Stimulated activated effector memory CD8-positive, alpha-beta T cell treated with anti-CD3 and anti-CD28 coated beads, Interleukin-12 subunit alpha, Interleukin-12 subunit beta, amount 100 ng/mL, for 72 hours (primary cell): ENCODE data around the gene EEF2K.
"Not testable (repeated sequence)": the region's sequence is repeated elsewhere in the genome, so short reads cannot be mapped to it uniquely, and the experiment has no call there.

Experiments used
- ATAC-seq: fragments of 150-1000 bp; cut with Tn5 transposase; 2 replicates; pipeline ENCODE4 v1.10.0; 2021
- DNase-seq, 2 donors: peaks; one replicate each; pipeline ENCODE4 v3.0.0; 2021 to 2022; ENCODE audit warnings: low spot score in 2 of 2
- H3K27ac Mint-ChIP-seq: one replicate; pipeline ENCODE4 v1.8.0; 2022; ENCODE audit warnings: mild to moderate bottlenecking, mixed read lengths
- H3K36me3 Mint-ChIP-seq: one replicate; pipeline ENCODE4 v1.8.0; 2022; ENCODE audit warnings: mild to moderate bottlenecking, mixed read lengths
- H3K4me1 Mint-ChIP-seq: one replicate; pipeline ENCODE4 v1.8.0; 2022; ENCODE audit warnings: mixed read lengths
- H3K4me3 Mint-ChIP-seq: one replicate; pipeline ENCODE4 v1.8.0; 2022; ENCODE audit warnings: mild to moderate bottlenecking, mixed read lengths
- H3K9me3 Mint-ChIP-seq: one replicate; pipeline ENCODE4 v1.8.0; 2022; ENCODE audit warnings: mixed read lengths

EEF2K gene

GRCh38 chr16:22300427-22301071, 94.5 kb downstream of the EEF2K start:
- H3K4me1 Mint-ChIP-seq = peaks cover 75% of the 10 kb centered on the region
- H3K9me3 Mint-ChIP-seq = no peaks in the 10 kb centered on the region

GRCh38 chr16:22301423-22301822, 95.3 kb downstream of the EEF2K start:
- peaks cover 71% of the 10 kb centered on the region for H3K4me1 Mint-ChIP-seq
- not testable (repeated sequence) for ATAC-seq

More at GRCh38 chr16:22300427-22301071, 94.5 kb downstream of the EEF2K start:
- H3K36me3 Mint-ChIP-seq = peaks cover 96% of the 10 kb centered on the region
- no peak overlapping the region for H3K4me3 Mint-ChIP-seq
- H3K27ac Mint-ChIP-seq = peak overlapping the region; percentile 41
- ATAC-seq (no peak), DNase-seq (peak in 1 of 2 donors; percentile 59)

GRCh38 chr16:22302776-22303363, 96.8 kb downstream of the EEF2K start:
- Mint-ChIP-seq H3K36me3 (peaks cover 99% of the 10 kb centered on the region), H3K27ac (peak overlapping the region; percentile 54), H3K9me3 (no peaks in the 10 kb centered on the region), H3K4me3 (no peak overlapping the region), H3K4me1 (peaks cover 61% of the 10 kb centered on the region)
- ATAC-seq = no peak
- no peak for DNase-seq

More at GRCh38 chr16:22301423-22301822, 95.3 kb downstream of the EEF2K start:
- not testable (repeated sequence) for H3K4me3 Mint-ChIP-seq, DNase-seq, H3K9me3 Mint-ChIP-seq
- Mint-ChIP-seq H3K27ac (peak overlapping the region; percentile 41), H3K36me3 (peaks cover 99% of the 10 kb centered on the region)

- Mint-ChIP-seq H3K27ac (peak overlapping the region; percentile 85), H3K4me1 (peaks cover 46% of the 10 kb centered on the region), H3K36me3 (peaks cover 99% of the 10 kb centered on the region), H3K9me3 (no peaks in the 10 kb centered on the region), H3K4me3 (no peak overlapping the region)
- ATAC-seq (no peak), DNase-seq (no peak)
Measured at GRCh38 chr16:22304411-22304810, 98.3 kb downstream of the EEF2K start.

- no peak overlapping the region for H3K4me3 Mint-ChIP-seq
- peaks cover 100% of the 10 kb centered on the region for H3K36me3 Mint-ChIP-seq
Measured at GRCh38 chr16:22306788-22307187, 100.7 kb downstream of the EEF2K start.

GRCh38 chr16:22307838-22308237, 101.8 kb downstream of the EEF2K start:
- Mint-ChIP-seq H3K27ac (peak overlapping the region; percentile 30), H3K36me3 (peaks cover 100% of the 10 kb centered on the region), H3K9me3 (no peaks in the 10 kb centered on the region), H3K4me1 (peaks cover 18% of the 10 kb centered on the region), H3K4me3 (no peak overlapping the region)
- no peak for DNase-seq
- no peak for ATAC-seq

More at GRCh38 chr16:22306788-22307187, 100.7 kb downstream of the EEF2K start:
- H3K4me1 Mint-ChIP-seq = peaks cover 27% of the 10 kb centered on the region
- DNase-seq (no peak), ATAC-seq (no peak)
- H3K27ac Mint-ChIP-seq = peak overlapping the region; percentile 30
- no peaks in the 10 kb centered on the region for H3K9me3 Mint-ChIP-seq

- Mint-ChIP-seq H3K4me3 (no peak overlapping the region), H3K4me1 (peaks cover 15% of the 10 kb centered on the region), H3K36me3 (peaks cover 100% of the 10 kb centered on the region), H3K9me3 (no peaks in the 10 kb centered on the region), H3K27ac (no peak overlapping the region)
- ATAC-seq (no peak), DNase-seq (no peak)
Measured at GRCh38 chr16:22308824-22309520, 102.9 kb downstream of the EEF2K start.

- no peak for ATAC-seq
- Mint-ChIP-seq H3K27ac (peak overlapping the region; percentile 76), H3K36me3 (peaks cover 100% of the 10 kb centered on the region)
Measured at GRCh38 chr16:22311520-22311919, 105.4 kb downstream of the EEF2K start.

GRCh38 chr16:22312897-22313781, 107.1 kb downstream of the EEF2K start:
- peaks cover 4% of the 10 kb centered on the region for H3K4me1 Mint-ChIP-seq
- peak overlapping the region; percentile 76 for H3K27ac Mint-ChIP-seq
- H3K4me3 Mint-ChIP-seq = no peak overlapping the region
- peaks cover 100% of the 10 kb centered on the region for H3K36me3 Mint-ChIP-seq
- DNase-seq (no peak), ATAC-seq (no peak)
- no peaks in the 10 kb centered on the region for H3K9me3 Mint-ChIP-seq

More at GRCh38 chr16:22311520-22311919, 105.4 kb downstream of the EEF2K start:
- Mint-ChIP-seq H3K9me3 (no peaks in the 10 kb centered on the region), H3K4me1 (peaks cover 4% of the 10 kb centered on the region), H3K4me3 (no peak overlapping the region)
- no peak for DNase-seq

- no peaks in the 10 kb centered on the region for H3K9me3 Mint-ChIP-seq
- no peak overlapping the region for H3K4me3 Mint-ChIP-seq
- H3K4me1 Mint-ChIP-seq = peaks cover 4% of the 10 kb centered on the region
- DNase-seq = no peak
- peaks cover 100% of the 10 kb centered on the region for H3K36me3 Mint-ChIP-seq
- peak overlapping the region; percentile 74 for H3K27ac Mint-ChIP-seq
- no peak for ATAC-seq
Measured at GRCh38 chr16:22313876-22314470, 107.9 kb downstream of the EEF2K start.

GRCh38 chr16:22314661-22315626, 108.9 kb downstream of the EEF2K start:
- Mint-ChIP-seq H3K4me1 (peaks cover 4% of the 10 kb centered on the region), H3K36me3 (peaks cover 100% of the 10 kb centered on the region), H3K4me3 (no peak overlapping the region), H3K9me3 (no peaks in the 10 kb centered on the region), H3K27ac (peak overlapping the region; percentile 74)
- ATAC-seq = no peak
- DNase-seq = no peak

- H3K9me3 Mint-ChIP-seq = no peaks in the 10 kb centered on the region
- peaks cover 10% of the 10 kb centered on the region for H3K4me1 Mint-ChIP-seq
- H3K36me3 Mint-ChIP-seq = peaks cover 100% of the 10 kb centered on the region
- no peak overlapping the region for H3K4me3 Mint-ChIP-seq
- no peak for ATAC-seq
- no peak for DNase-seq
- H3K27ac Mint-ChIP-seq = peak overlapping the region; percentile 43
Measured at GRCh38 chr16:22315979-22316378, 109.9 kb downstream of the EEF2K start.

- H3K36me3 Mint-ChIP-seq = peaks cover 100% of the 10 kb centered on the region
- peak overlapping the region; percentile 43 for H3K27ac Mint-ChIP-seq
- ATAC-seq = no peak
- H3K4me3 Mint-ChIP-seq = no peak overlapping the region
- no peak for DNase-seq
- H3K9me3 Mint-ChIP-seq = no peaks in the 10 kb centered on the region
- peaks cover 13% of the 10 kb centered on the region for H3K4me1 Mint-ChIP-seq
Measured at GRCh38 chr16:22316411-22316811, 110.3 kb downstream of the EEF2K start.
